Activated CD4-positive, alpha-beta T cell treated with anti-CD3 and anti-CD28 coated beads, Interleukin-10, Interleukin-2, amounts not matched to agents 100 ng/mL and 50 ng/mL, durations not matched to agents 16 hours and 8 hours (primary cell): ENCODE measurements around the gene SLC12A5.

Source experiments
- DNase-seq: peaks from one replicate; pipeline ENCODE4 v3.0.0-alpha.2; 2020

The SLC12A5 gene

DNA sequence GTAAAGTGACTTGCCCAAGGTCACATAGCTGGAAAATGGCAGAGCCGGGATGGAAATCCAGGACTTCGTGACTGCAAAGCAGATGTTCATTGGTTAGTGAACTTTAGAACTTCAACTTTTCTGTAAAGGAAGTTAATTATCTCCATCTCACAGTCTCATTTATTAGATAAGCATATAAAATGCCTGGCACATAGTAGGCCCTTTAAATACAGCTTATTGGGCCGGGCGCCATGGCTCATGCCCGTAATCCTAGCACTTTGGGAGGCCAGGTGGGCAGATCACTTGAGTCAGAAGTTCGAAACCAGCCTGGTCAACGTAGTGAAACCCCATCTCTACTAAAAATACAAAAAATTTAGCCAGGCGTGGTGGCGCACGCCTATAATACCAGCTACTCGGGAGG is 22.1 kb upstream of the SLC12A5 start:
- DNase-seq = no peak

DNA sequence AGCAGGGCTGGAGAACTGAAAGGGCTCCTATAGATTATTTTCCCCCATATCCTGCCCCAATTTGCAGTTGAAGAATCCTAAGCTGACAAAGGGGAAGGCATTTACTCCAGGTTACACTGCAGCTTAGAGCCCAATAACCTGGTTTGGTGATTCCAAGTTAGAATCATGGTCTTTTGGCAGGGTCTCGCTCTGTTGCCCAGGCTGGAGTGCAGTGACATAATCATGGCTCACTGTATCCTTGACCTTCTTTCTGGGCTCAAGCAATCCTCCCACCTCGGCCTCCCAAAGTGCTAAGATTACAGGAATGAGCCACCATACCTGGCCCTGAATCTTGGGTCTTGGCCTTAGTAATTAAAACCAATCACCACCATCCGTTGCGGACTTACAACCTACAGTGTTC is 21.3 kb upstream of the SLC12A5 start:
- DNase-seq = no peak

- DNase-seq = no peak
Measured at GRCh38 chr20:46009816-46010215, 19.2 kb upstream of the SLC12A5 start.

DNA sequence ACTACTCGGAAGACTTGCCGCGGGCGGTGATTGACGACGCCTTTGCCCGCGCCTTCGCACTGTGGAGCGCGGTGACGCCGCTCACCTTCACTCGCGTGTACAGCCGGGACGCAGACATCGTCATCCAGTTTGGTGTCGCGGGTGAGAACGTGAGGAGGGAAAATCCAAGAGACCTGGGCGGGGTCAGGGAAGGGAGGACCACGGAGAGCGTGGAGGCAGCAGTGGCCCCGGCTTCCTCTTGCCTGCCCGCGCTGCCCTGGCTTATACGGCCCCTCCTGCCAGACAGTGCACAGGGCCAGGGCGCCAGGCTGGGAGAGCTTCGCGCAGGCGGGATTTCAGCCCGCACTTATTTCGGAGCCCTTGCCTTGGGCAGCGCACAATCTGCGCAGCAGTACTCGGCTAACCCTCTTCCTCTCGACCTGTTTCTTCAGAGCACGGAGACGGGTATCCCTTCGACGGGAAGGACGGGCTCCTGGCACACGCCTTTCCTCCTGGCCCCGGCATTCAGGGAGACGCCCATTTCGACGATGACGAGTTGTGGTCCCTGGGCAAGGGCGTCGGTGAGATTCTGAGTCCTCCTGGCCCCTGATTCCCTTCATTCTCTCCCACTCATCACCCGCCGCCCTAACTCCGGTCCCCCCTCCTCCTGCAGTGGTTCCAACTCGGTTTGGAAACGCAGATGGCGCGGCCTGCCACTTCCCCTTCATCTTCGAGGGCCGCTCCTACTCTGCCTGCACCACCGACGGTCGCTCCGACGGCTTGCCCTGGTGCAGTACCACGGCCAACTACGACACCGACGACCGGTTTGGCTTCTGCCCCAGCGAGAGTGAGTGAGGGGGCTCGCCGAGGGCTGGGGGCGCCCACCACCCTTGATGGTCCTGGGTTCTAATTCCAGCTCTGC is 18.3 kb upstream of the SLC12A5 start:
- DNase-seq = peak; percentile 50

DNA sequence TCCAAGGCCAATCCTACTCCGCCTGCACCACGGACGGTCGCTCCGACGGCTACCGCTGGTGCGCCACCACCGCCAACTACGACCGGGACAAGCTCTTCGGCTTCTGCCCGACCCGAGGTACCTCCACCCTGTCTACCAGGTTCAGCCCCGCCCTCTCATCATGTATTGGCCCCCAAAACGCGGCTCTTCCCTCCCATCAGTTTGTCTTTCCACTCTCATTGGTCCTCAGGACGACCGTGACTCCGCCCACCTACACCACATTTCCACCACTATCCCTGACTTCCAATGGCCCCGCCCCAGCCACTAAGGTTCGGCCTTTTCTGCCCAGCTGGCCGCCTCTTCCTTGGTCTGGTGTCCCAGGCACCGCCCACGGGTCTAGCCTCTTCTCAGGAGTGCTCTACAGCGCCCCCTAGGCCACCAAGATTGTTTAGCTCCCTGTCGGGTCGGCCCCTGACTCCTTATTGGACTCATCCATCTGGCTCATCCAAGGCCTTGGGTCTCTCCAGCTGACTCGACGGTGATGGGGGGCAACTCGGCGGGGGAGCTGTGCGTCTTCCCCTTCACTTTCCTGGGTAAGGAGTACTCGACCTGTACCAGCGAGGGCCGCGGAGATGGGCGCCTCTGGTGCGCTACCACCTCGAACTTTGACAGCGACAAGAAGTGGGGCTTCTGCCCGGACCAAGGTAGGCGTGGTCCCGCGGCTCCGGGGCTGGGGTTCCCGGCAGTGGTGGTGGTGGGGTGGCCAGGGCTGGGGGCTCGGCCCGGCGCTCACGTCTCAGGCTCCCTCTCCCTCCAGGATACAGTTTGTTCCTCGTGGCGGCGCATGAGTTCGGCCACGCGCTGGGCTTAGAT is 17.2 kb upstream of the SLC12A5 start:
- peak; percentile 57 for DNase-seq

GRCh38 chr20:46012921-46013320 is 16.1 kb upstream of the SLC12A5 start:
- no peak for DNase-seq

- no peak for DNase-seq
Measured at GRCh38 chr20:46013322-46013828, 15.6 kb upstream of the SLC12A5 start.

- DNase-seq = peak; percentile 75
Measured at GRCh38 chr20:46013829-46014516, 15.0 kb upstream of the SLC12A5 start.

DNA sequence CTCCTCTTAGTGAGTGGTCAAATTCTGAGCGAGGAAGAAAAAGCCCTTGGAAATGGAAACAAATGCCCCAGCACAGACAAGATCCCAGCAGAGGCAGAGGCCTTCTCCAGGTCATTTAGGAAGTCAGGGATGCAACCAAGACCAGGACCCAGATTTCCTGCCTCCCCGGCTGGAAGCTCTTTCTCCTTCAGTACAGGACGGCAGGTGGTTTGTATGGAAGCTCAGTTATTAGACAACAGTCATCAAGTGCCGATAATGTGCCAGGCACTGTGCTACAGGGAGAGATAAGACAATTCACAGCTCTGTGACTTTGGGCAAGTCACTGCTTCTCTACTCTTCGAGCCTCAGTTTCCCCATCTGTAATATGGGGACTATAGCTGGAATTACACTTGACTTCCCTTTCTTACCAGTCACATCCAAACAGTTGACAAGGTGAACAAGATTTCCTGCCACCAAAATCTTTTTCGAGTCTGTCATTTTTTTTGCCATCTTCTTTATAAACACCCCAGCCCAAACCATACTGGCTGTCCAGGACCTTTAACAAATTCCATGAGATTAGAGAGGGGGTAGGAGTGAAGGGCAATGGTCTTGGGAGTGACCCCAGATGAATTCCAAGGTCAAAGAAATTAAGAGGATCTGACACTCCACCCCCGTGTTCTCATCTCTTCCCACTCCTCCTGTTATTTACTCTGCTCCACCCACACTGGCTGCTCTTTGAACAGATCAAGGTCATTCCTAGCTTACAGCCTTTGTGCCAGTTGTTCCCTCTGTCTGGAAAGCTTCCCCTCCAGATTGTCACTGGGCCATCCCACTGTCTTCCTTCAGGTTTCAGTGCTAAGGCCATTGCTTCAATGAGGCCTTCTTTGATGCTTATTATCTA is 14.3 kb upstream of the SLC12A5 start:
- DNase-seq = no peak

DNA sequence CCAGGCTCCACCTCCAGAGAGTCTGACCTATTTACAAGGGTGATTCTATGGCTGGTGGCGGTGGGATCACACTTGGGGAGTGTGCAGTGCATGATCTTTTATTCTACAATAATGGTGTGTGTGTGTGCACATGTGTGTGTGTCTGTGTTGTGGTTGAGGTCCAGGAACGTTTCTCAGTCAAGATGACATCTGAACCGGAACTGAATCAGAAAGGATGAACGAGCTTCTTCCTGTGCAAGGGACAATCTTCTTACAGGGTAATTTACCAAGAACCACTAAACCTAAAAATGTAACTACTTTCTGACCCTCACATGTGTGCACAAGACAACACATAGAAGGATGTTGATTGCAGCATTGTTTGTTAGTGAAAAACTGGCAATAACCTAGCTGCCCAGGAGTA is 11.7 kb upstream of the SLC12A5 start:
- no peak for DNase-seq

DNA sequence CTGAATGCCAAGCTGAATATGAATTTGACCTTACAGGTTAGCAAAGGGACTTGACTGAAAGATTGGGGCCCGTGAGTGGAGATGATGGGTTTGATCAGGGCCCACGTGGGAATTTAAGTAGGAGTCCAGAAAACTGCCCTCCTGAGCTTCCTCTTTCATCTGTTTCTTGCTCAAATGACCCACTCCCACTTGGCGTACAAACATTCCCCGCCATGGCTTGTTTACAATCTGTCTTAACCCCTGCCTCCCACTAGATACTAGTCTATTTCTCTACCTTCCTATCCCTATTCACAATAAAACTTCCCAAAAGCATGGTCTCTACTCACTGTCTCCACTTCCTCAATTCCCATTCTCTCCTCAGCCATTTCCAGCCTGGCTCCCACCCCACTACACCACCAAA is 10.9 kb upstream of the SLC12A5 start:
- DNase-seq = no peak

DNA sequence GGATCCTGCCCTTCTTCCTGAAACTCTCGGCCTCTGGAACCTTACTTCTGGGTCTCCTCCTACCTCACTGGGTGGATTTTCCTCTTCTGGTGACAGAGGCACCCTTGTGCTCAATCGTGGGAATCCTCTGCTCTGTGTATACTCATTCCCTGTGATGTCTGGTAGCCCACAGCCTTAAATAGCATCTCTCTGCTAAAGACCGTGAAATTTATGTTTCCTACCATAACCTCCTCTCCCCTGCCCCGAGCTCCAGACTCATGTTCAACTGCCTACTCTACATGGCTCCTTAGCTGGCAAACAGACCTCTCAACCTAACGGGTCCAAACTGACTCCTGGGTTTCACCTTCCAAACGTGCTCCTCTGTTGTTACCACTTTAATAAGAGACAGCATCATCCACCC is 10.4 kb upstream of the SLC12A5 start:
- no peak for DNase-seq

- DNase-seq = no peak
Measured at GRCh38 chr20:46020555-46020954, 8.5 kb upstream of the SLC12A5 start.

GRCh38 chr20:46021361-46022359 is 7.4 kb upstream of the SLC12A5 start:
- DNase-seq = peak; percentile 60

DNA sequence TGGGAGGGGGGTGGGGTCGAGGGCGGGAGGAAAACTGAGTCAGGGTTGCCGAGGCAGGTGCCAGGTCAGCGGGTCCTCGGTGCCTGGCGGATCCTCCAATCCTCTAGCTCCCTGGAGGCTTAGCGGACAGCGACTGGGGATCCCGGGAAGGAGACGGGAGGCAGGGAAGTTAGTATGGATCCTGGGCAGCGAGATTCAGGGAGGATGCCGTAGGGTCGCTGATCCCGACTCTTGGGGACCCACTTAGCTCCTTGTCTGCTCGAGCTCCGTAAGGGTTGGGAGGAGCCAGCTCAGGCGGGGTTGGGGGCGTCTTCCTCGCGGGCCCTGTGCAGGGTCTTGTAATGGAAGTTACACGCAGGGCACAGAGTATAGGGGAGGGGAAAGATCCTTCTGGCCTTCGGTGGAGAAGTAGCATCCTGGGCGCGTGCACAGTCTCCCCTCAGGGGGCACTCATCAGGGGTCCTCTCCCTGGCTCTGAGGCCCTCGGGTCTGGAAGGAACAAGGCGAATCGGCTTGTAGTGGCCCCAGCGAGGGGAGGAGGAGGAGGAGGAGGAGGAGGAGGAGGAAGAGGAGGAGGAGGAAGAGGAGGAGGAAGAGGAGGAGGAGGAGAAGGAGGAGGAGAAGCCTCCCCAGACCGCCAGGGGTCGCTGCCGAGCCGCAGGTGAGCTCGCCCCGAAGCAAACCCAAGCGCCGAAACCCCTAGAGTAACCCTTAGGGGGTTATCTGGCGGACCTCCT is 6.4 kb upstream of the SLC12A5 start:
- DNase-seq = peak; percentile 84

GRCh38 chr20:46023148-46023484 is 5.9 kb upstream of the SLC12A5 start:
- no peak for DNase-seq

DNA sequence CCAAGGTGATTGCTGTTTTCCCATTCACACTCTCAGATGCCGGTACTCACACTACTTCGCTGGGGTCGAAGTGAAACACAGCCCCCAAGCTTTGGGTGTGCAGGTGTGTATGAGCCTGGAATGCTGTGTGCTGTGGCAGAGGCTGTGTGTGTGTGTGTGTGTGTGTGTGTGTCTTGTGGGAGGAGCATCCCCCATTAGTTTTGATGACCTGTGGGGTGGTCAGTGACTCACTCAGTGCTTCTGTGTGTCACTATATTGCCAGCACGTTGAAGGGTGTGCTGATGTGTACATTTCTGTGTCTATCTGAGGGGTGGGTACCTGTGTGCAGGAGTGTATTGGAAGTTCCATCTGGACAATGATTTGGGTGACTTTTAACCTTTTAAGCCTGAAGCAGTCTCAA is 5.0 kb upstream of the SLC12A5 start:
- no peak for DNase-seq

- DNase-seq = no peak
Measured at GRCh38 chr20:46025376-46025783, 3.6 kb upstream of the SLC12A5 start.

- DNase-seq = peak; percentile 22
Measured at GRCh38 chr20:46027245-46027853, 1.7 kb upstream of the SLC12A5 start.

- no peak for DNase-seq
Measured at GRCh38 chr20:46028110-46028509, 905 bp upstream of the SLC12A5 start.
